ENCODE results near the gene JUN. TPM values are rescaled to one million over a fixed set of nuclear protein-coding genes. Genes with fewer than 3 reads are reported as not detected.
A peak's percentile ranks its signal among the peaks of the same experiment; 100 is the strongest.

JUN gene
- total RNA-seq = 10 to 100 TPM; 19.9 to 27.3 (median 24.5) TPM

- H3K4me3 Mint-ChIP-seq = peak within 1 kb of the TSS; percentile 94
- H3K27me3 Mint-ChIP-seq (ENCODE audit: low read depth) = peaks cover 2% of the 10 kb centered on the region
- ATAC-seq = peak; percentile 83 to 86
Measured at GRCh38 chr1:58783993-58784757, at the start of gene JUN. Gene JUN, minus strand, starts transcription at chr1:58784047. Its CDS starts 977 bp downstream, at chr1:58783070.

GRCh38 chr1:58833166-58833565, 49.3 kb upstream of the JUN start:
- DNase-seq (no peak), ATAC-seq (no peak)
- Mint-ChIP-seq H3K4me1 (ENCODE audit: low read depth) (no peaks in the 10 kb centered on the region), H3K9me3 (peaks cover 5% of the 10 kb centered on the region), H3K36me3 (ENCODE audit: insufficient read depth) (peaks cover 2% of the 10 kb centered on the region), H3K4me3 (no peak overlapping the region), H3K27me3 (ENCODE audit: low read depth) (no peaks in the 10 kb centered on the region)

More at GRCh38 chr1:58783993-58784757, at the start of gene JUN:
- peak; percentile 98 for DNase-seq
- peaks cover 16% of the 10 kb centered on the region for H3K36me3 Mint-ChIP-seq (ENCODE audit: insufficient read depth)
- H3K4me1 Mint-ChIP-seq (ENCODE audit: low read depth) = peaks cover 27% of the 10 kb centered on the region
- H3K9me3 Mint-ChIP-seq = peaks cover 13% of the 10 kb centered on the region

- no peaks in the 10 kb centered on the region for H3K27me3 Mint-ChIP-seq (ENCODE audit: low read depth)
Measured at GRCh38 chr1:58830291-58830690, 46.4 kb upstream of the JUN start.

GRCh38 chr1:58829866-58830265, 46.0 kb upstream of the JUN start:
- H3K27me3 Mint-ChIP-seq (ENCODE audit: low read depth) = no peaks in the 10 kb centered on the region
- H3K4me3 Mint-ChIP-seq = no peak overlapping the region
- H3K36me3 Mint-ChIP-seq (ENCODE audit: insufficient read depth) = peaks cover 9% of the 10 kb centered on the region
- H3K9me3 Mint-ChIP-seq = peaks cover 19% of the 10 kb centered on the region
- H3K4me1 Mint-ChIP-seq (ENCODE audit: low read depth) = no peaks in the 10 kb centered on the region
- ATAC-seq (no peak), DNase-seq (no peak)

More at GRCh38 chr1:58830291-58830690, 46.4 kb upstream of the JUN start:
- no peak overlapping the region for H3K4me3 Mint-ChIP-seq
- no peaks in the 10 kb centered on the region for H3K4me1 Mint-ChIP-seq (ENCODE audit: low read depth)
- ATAC-seq = no peak
- no peak for DNase-seq
- peaks cover 9% of the 10 kb centered on the region for H3K36me3 Mint-ChIP-seq (ENCODE audit: insufficient read depth)
- peaks cover 19% of the 10 kb centered on the region for H3K9me3 Mint-ChIP-seq

GRCh38 chr1:58827298-58827697, 43.5 kb upstream of the JUN start:
- Mint-ChIP-seq H3K36me3 (ENCODE audit: insufficient read depth) (peaks cover 9% of the 10 kb centered on the region), H3K9me3 (peaks cover 19% of the 10 kb centered on the region), H3K27me3 (ENCODE audit: low read depth) (no peaks in the 10 kb centered on the region), H3K4me1 (ENCODE audit: low read depth) (no peaks in the 10 kb centered on the region), H3K4me3 (no peak overlapping the region)
- DNase-seq (no peak), ATAC-seq (no peak)

GRCh38 chr1:58824753-58825389, 41.0 kb upstream of the JUN start:
- peaks cover 9% of the 10 kb centered on the region for H3K36me3 Mint-ChIP-seq (ENCODE audit: insufficient read depth)
- H3K27me3 Mint-ChIP-seq (ENCODE audit: low read depth) = no peaks in the 10 kb centered on the region
- ATAC-seq (no peak), DNase-seq (no peak)
- H3K4me1 Mint-ChIP-seq (ENCODE audit: low read depth) = no peaks in the 10 kb centered on the region
- no peak overlapping the region for H3K4me3 Mint-ChIP-seq
- H3K9me3 Mint-ChIP-seq = peaks cover 19% of the 10 kb centered on the region

GRCh38 chr1:58823481-58824010, 39.7 kb upstream of the JUN start:
- DNase-seq (no peak), ATAC-seq (no peak)
- Mint-ChIP-seq H3K36me3 (ENCODE audit: insufficient read depth) (peaks cover 8% of the 10 kb centered on the region), H3K4me1 (ENCODE audit: low read depth) (no peaks in the 10 kb centered on the region), H3K27me3 (ENCODE audit: low read depth) (no peaks in the 10 kb centered on the region), H3K4me3 (no peak overlapping the region), H3K9me3 (peaks cover 17% of the 10 kb centered on the region)

GRCh38 chr1:58821309-58821708, 37.5 kb upstream of the JUN start:
- DNase-seq = no peak
- Mint-ChIP-seq H3K4me1 (ENCODE audit: low read depth) (peaks cover 6% of the 10 kb centered on the region), H3K4me3 (no peak overlapping the region), H3K27me3 (ENCODE audit: low read depth) (no peaks in the 10 kb centered on the region), H3K9me3 (no peaks in the 10 kb centered on the region), H3K36me3 (ENCODE audit: insufficient read depth) (no peaks in the 10 kb centered on the region)
- ATAC-seq = no peak

- Mint-ChIP-seq H3K4me1 (ENCODE audit: low read depth) (peaks cover 19% of the 10 kb centered on the region), H3K9me3 (no peaks in the 10 kb centered on the region), H3K36me3 (ENCODE audit: insufficient read depth) (no peaks in the 10 kb centered on the region), H3K27me3 (ENCODE audit: low read depth) (no peaks in the 10 kb centered on the region), H3K4me3 (no peak overlapping the region)
- no peak for ATAC-seq
- DNase-seq = no peak
Measured at GRCh38 chr1:58818976-58819375, 35.1 kb upstream of the JUN start.

GRCh38 chr1:58818075-58818474, 34.2 kb upstream of the JUN start:
- H3K9me3 Mint-ChIP-seq = no peaks in the 10 kb centered on the region
- H3K27me3 Mint-ChIP-seq (ENCODE audit: low read depth) = no peaks in the 10 kb centered on the region
- ATAC-seq = no peak
- DNase-seq = no peak
- H3K36me3 Mint-ChIP-seq (ENCODE audit: insufficient read depth) = no peaks in the 10 kb centered on the region
- no peak overlapping the region for H3K4me3 Mint-ChIP-seq
- peaks cover 28% of the 10 kb centered on the region for H3K4me1 Mint-ChIP-seq (ENCODE audit: low read depth)

- no peaks in the 10 kb centered on the region for H3K36me3 Mint-ChIP-seq (ENCODE audit: insufficient read depth)
- no peaks in the 10 kb centered on the region for H3K9me3 Mint-ChIP-seq
- peaks cover 40% of the 10 kb centered on the region for H3K4me1 Mint-ChIP-seq (ENCODE audit: low read depth)
- DNase-seq (no peak), ATAC-seq (no peak)
- H3K4me3 Mint-ChIP-seq = peak overlapping the region; percentile 86
- H3K27me3 Mint-ChIP-seq (ENCODE audit: low read depth) = no peaks in the 10 kb centered on the region
Measured at GRCh38 chr1:58816747-58817221, 32.9 kb upstream of the JUN start.

GRCh38 chr1:58816072-58816746, 32.4 kb upstream of the JUN start:
- peak; percentile 79 for DNase-seq
- H3K9me3 Mint-ChIP-seq = no peaks in the 10 kb centered on the region
- peak overlapping the region; percentile 86 for H3K4me3 Mint-ChIP-seq
- no peaks in the 10 kb centered on the region for H3K36me3 Mint-ChIP-seq (ENCODE audit: insufficient read depth)
- no peaks in the 10 kb centered on the region for H3K27me3 Mint-ChIP-seq (ENCODE audit: low read depth)
- peaks cover 44% of the 10 kb centered on the region for H3K4me1 Mint-ChIP-seq (ENCODE audit: low read depth)
- ATAC-seq = peak; percentile 93

- H3K9me3 Mint-ChIP-seq = no peaks in the 10 kb centered on the region
- H3K4me3 Mint-ChIP-seq = peak overlapping the region; percentile 86
- H3K4me1 Mint-ChIP-seq (ENCODE audit: low read depth) = peaks cover 44% of the 10 kb centered on the region
- no peaks in the 10 kb centered on the region for H3K36me3 Mint-ChIP-seq (ENCODE audit: insufficient read depth)
- no peak for ATAC-seq
- no peaks in the 10 kb centered on the region for H3K27me3 Mint-ChIP-seq (ENCODE audit: low read depth)
- no peak for DNase-seq
Measured at GRCh38 chr1:58815686-58816071, 31.8 kb upstream of the JUN start.

GRCh38 chr1:58815069-58815685, 31.3 kb upstream of the JUN start:
- Mint-ChIP-seq H3K27me3 (ENCODE audit: low read depth) (no peaks in the 10 kb centered on the region), H3K4me1 (ENCODE audit: low read depth) (peaks cover 44% of the 10 kb centered on the region), H3K4me3 (peak overlapping the region; percentile 86), H3K36me3 (ENCODE audit: insufficient read depth) (no peaks in the 10 kb centered on the region), H3K9me3 (no peaks in the 10 kb centered on the region)
- ATAC-seq (peak; percentile 44), DNase-seq (peak; percentile 28)
